ENCODE data around the gene ZNF587B. TPM values are rescaled to one million over a fixed set of nuclear protein-coding genes. Genes with fewer than 3 reads are reported as not detected.
A peak's percentile ranks its signal among the peaks of the same experiment; 100 is the strongest.

ZNF587B gene
- total and polyA plus RNA-seq, 9 of the 15 experiments (the other 6 are each of a cell fraction or from before 2014, with no cell fraction given): 7.4 to 37.5 (median 20.8) TPM

DNA sequence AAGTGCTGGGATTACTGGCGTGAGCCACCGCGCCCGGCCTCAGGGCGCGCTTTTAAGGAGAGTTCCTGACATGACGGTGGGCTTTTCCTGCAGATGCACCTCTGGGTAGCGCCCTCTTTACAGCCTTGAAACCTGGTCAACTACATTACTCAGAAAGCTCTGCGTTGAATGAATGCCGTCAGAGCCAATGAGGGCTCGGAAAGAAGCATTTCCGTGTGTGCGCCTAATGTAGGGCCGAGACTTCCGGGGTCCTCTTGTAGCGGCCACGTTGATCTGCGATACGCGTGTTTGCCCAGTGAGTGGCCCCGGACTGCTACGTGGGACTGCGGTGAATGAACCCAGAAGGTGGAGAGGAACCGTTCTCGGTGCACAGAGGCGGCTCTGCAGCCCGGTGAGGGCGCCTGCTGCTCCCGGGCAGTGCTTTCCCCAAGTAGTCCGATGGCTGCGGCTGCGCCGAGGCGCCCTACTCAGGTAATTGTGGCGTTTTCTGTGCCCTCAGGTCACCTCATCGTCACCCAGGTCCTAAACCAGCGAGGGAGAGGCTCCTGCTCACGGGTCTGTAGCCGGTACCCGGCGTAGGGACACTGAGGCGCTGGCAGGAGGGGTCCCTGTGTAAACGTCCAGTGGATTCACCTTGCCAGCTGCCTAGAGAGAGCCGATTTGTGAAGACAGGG lies 10.5 kb upstream of the ZNF587B start (continued):
- TF ChIP-seq YY1 (IDR thresholded peaks at IDR 0.05; ENCODE audit: borderline replicate concordance in 1 of 3, control insufficient read depth in 1 of 3, extremely low read depth in 1 of 3, insufficient read depth in 3 of 3, insufficient read length in 1 of 3, insufficient replicate concordance in 2 of 3, low read depth in 1 of 3, low read length in 2 of 3) (peak in 1 of 3 experiments; percentile 65), RBM25 (IDR thresholded peaks at IDR 0.05; ENCODE audit: low read depth, low read length, severe bottlenecking) (peak; percentile 27), MNT (conservative IDR thresholded peaks at IDR 0.05) (peak; percentile 89 to 96), SAFB (IDR thresholded peaks at IDR 0.05; ENCODE audit: borderline replicate concordance, low read depth, low read length) (no peak), HDAC8 (tag; IDR thresholded peaks at IDR 0.05) (no peak), CHD1 (IDR thresholded peaks at IDR 0.05; ENCODE audit: low read length) (peak; percentile 25), MEIS2 (IDR thresholded peaks at IDR 0.05; ENCODE audit: partially characterized antibody) (peak; percentile 16), TAF7 (tag; IDR thresholded peaks at IDR 0.05) (peak; percentile 55; the same call in 1 of the 2 replicates)
- TF ChIP-seq, protein P1, sequence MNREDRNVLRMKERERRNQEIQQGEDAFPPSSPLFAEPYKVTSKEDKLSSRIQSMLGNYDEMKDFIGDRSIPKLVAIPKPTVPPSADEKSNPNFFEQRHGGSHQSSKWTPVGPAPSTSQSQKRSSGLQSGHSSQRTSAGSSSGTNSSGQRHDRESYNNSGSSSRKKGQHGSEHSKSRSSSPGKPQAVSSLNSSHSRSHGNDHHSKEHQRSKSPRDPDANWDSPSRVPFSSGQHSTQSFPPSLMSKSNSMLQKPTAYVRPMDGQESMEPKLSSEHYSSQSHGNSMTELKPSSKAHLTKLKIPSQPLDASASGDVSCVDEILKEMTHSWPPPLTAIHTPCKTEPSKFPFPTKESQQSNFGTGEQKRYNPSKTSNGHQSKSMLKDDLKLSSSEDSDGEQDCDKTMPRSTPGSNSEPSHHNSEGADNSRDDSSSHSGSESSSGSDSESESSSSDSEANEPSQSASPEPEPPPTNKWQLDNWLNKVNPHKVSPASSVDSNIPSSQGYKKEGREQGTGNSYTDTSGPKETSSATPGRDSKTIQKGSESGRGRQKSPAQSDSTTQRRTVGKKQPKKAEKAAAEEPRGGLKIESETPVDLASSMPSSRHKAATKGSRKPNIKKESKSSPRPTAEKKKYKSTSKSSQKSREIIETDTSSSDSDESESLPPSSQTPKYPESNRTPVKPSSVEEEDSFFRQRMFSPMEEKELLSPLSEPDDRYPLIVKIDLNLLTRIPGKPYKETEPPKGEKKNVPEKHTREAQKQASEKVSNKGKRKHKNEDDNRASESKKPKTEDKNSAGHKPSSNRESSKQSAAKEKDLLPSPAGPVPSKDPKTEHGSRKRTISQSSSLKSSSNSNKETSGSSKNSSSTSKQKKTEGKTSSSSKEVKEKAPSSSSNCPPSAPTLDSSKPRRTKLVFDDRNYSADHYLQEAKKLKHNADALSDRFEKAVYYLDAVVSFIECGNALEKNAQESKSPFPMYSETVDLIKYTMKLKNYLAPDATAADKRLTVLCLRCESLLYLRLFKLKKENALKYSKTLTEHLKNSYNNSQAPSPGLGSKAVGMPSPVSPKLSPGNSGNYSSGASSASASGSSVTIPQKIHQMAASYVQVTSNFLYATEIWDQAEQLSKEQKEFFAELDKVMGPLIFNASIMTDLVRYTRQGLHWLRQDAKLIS (CRISPR knock-in tag; IDR thresholded peaks at IDR 0.05): peak; percentile 54; the same call in 1 of the 2 replicates
- TF ChIP-seq, protein P2, sequence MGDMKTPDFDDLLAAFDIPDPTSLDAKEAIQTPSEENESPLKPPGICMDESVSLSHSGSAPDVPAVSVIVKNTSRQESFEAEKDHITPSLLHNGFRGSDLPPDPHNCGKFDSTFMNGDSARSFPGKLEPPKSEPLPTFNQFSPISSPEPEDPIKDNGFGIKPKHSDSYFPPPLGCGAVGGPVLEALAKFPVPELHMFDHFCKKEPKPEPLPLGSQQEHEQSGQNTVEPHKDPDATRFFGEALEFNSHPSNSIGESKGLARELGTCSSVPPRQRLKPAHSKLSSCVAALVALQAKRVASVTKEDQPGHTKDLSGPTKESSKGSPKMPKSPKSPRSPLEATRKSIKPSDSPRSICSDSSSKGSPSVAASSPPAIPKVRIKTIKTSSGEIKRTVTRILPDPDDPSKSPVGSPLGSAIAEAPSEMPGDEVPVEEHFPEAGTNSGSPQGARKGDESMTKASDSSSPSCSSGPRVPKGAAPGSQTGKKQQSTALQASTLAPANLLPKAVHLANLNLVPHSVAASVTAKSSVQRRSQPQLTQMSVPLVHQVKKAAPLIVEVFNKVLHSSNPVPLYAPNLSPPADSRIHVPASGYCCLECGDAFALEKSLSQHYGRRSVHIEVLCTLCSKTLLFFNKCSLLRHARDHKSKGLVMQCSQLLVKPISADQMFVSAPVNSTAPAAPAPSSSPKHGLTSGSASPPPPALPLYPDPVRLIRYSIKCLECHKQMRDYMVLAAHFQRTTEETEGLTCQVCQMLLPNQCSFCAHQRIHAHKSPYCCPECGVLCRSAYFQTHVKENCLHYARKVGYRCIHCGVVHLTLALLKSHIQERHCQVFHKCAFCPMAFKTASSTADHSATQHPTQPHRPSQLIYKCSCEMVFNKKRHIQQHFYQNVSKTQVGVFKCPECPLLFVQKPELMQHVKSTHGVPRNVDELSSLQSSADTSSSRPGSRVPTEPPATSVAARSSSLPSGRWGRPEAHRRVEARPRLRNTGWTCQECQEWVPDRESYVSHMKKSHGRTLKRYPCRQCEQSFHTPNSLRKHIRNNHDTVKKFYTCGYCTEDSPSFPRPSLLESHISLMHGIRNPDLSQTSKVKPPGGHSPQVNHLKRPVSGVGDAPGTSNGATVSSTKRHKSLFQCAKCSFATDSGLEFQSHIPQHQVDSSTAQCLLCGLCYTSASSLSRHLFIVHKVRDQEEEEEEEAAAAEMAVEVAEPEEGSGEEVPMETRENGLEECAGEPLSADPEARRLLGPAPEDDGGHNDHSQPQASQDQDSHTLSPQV (IDR thresholded peaks at IDR 0.05): peak; percentile 15; the same call in 1 of the 2 replicates
- TF ChIP-seq, protein P3, sequence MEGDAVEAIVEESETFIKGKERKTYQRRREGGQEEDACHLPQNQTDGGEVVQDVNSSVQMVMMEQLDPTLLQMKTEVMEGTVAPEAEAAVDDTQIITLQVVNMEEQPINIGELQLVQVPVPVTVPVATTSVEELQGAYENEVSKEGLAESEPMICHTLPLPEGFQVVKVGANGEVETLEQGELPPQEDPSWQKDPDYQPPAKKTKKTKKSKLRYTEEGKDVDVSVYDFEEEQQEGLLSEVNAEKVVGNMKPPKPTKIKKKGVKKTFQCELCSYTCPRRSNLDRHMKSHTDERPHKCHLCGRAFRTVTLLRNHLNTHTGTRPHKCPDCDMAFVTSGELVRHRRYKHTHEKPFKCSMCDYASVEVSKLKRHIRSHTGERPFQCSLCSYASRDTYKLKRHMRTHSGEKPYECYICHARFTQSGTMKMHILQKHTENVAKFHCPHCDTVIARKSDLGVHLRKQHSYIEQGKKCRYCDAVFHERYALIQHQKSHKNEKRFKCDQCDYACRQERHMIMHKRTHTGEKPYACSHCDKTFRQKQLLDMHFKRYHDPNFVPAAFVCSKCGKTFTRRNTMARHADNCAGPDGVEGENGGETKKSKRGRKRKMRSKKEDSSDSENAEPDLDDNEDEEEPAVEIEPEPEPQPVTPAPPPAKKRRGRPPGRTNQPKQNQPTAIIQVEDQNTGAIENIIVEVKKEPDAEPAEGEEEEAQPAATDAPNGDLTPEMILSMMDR (IDR thresholded peaks at IDR 0.05 in 2 of 3, conservative IDR thresholded peaks at IDR 0.05 in 1 of 3; ENCODE audit: insufficient read depth in 2 of 3, low read depth in 1 of 3, low read length in 3 of 3): peak in 1 of 3 experiments; percentile 44; a peak in 2 of 6 replicates
